HepG2 (cell line): Measurements from ENCODE around the gene SF3B2. TPM values are rescaled to one million over a fixed set of nuclear protein-coding genes. Genes with fewer than 3 reads are reported as not detected.

Source experiments
- ATF7 ChIP-seq, 2 experiments: fragments of 450-650 bp in 1 of 2; sonication (generic) in 1 of 2; formaldehyde crosslinking in 1 of 2; IDR thresholded peaks; 2 replicates each; pipeline versions ENCODE4 v1.4.0 to v1.6.1; 2016 to 2020; ENCODE audit warnings: antibody characterized with exemption in 1 of 2, mild to moderate bottlenecking in 1 of 2, missing genetic modification reagents in 1 of 2
- CEBPB ChIP-seq: IDR thresholded peaks from 2 replicates; pipeline ENCODE4 v1.6.1; 2011; ENCODE audit warnings: low read depth, low read length, improper control_type of control experiment, borderline replicate concordance
- FIP1L1 ChIP-seq: fragments of 200-400 bp; formaldehyde crosslinking; IDR thresholded peaks from 2 replicates; pipeline ENCODE4 v1.6.1; 2018; ENCODE audit warnings: low read depth, mild to moderate bottlenecking, low read length, moderate library complexity, borderline replicate concordance; ENCODE audit not compliant: insufficient read depth
- GFI1 ChIP-seq: sonication (generic); formaldehyde crosslinking; IDR thresholded peaks from 2 replicates; pipeline ENCODE4 v1.5.0; 2020; ENCODE audit warnings: missing genetic modification reagents, mild to moderate bottlenecking, borderline replicate concordance
- KDM5A ChIP-seq: fragments of 200-600 bp; sonication (generic); IDR thresholded peaks from 2 replicates; pipeline ENCODE4 v1.7.0; 2018; ENCODE audit warnings: antibody characterized with exemption, mild to moderate bottlenecking, low read length, borderline replicate concordance
- KDM5B ChIP-seq: sonication (generic); formaldehyde crosslinking; IDR thresholded peaks from 2 replicates; pipeline ENCODE4 v1.4.0; 2020; ENCODE audit warnings: missing genetic modification reagents, mild to moderate bottlenecking, borderline replicate concordance
- MEF2D ChIP-seq: sonication (generic); formaldehyde crosslinking; IDR thresholded peaks from 2 replicates; pipeline ENCODE4 v1.5.1; 2020; ENCODE audit warnings: mild to moderate bottlenecking, missing genetic modification reagents
- RCOR2 ChIP-seq: IDR thresholded peaks from 2 replicates; pipeline ENCODE4 v1.6.1; 2016; ENCODE audit warnings: missing biosample characterization, missing genetic modification reagents
- TEAD3 ChIP-seq: optimal IDR thresholded peaks from 2 replicates; pipeline ENCODE3; 2016; ENCODE audit warnings: borderline replicate concordance
- ZFAT ChIP-seq: sonication (generic); formaldehyde crosslinking; conservative IDR thresholded peaks from 2 replicates; pipeline ENCODE4 v1.8.1; 2023; ENCODE audit warnings: missing genetic modification reagents, inconsistent platforms
- ZNF121 ChIP-seq: sonication (generic); formaldehyde crosslinking; IDR thresholded peaks from 2 replicates; pipeline ENCODE4 v1.5.0; 2020; ENCODE audit warnings: mild to moderate bottlenecking, missing genetic modification reagents
- ZNF451 ChIP-seq: sonication (generic); formaldehyde crosslinking; IDR thresholded peaks from 2 replicates; pipeline ENCODE4 v1.5.0; 2020; ENCODE audit warnings: mild to moderate bottlenecking, missing genetic modification reagents
- polyA plus RNA-seq, 8 experiments: library from polyadenylated mRNA; depleted of rRNA in 3 of 8; stranded (reverse) in 7 of 8; unstranded in 1 of 8; fragments of >200 nt; fragmentation: Illumina TruSeq in 4 of 8; extraction: Trizol in 4 of 8; gene quantifications; 2 replicates each; pipeline versions ENCODE4 v1.2.1 to v1.2.3, GENCODE V29; 2011 to 2016; ENCODE audit warnings: low read depth in 4 of 8, missing spikeins in 1 of 8, mixed read lengths in 1 of 8; ENCODE audit not compliant: insufficient read depth in 1 of 8
- total RNA-seq, 5 experiments: library from RNA; depleted of rRNA; stranded (reverse); fragments of >200 nt; fragmentation: Illumina TruSeq; extraction: Trizol; gene quantifications; 2 replicates each; pipeline ENCODE4 v1.2.3, GENCODE V29; 2016; ENCODE audit warnings: low read depth in 1 of 5
- TF ChIP-seq, protein P1 (sequence below): sonication (generic); formaldehyde crosslinking; IDR thresholded peaks from 2 replicates; pipeline ENCODE4 v1.4.0; 2020; ENCODE audit warnings: missing genetic modification reagents
- TF ChIP-seq, protein P2 (sequence below): sonication (generic); formaldehyde crosslinking; IDR thresholded peaks from 2 replicates; pipeline ENCODE4 v1.8.1; 2023; ENCODE audit warnings: mild to moderate bottlenecking, missing genetic modification reagents
- TF ChIP-seq, protein P3 (sequence below): IDR thresholded peaks from 2 replicates; pipeline ENCODE4 v1.6.1; 2016; ENCODE audit warnings: missing genetic modification reagents, missing compliant biosample characterization
- TF ChIP-seq, protein P4 (sequence below): sonication (generic); formaldehyde crosslinking; IDR thresholded peaks from 2 replicates; pipeline ENCODE4 v1.4.0; 2020; ENCODE audit warnings: low read depth, missing genetic modification reagents
- TF ChIP-seq, protein P5 (sequence below): fragments of 450-650 bp; IDR thresholded peaks from 2 replicates; pipeline ENCODE4 v1.6.1; 2017

SF3B2 gene
- total and polyA plus RNA-seq, 2 of the 13 experiments (the other 11 are each of a cell fraction or from before 2014, with no cell fraction given) = 70.4 to 153 TPM

DNA sequence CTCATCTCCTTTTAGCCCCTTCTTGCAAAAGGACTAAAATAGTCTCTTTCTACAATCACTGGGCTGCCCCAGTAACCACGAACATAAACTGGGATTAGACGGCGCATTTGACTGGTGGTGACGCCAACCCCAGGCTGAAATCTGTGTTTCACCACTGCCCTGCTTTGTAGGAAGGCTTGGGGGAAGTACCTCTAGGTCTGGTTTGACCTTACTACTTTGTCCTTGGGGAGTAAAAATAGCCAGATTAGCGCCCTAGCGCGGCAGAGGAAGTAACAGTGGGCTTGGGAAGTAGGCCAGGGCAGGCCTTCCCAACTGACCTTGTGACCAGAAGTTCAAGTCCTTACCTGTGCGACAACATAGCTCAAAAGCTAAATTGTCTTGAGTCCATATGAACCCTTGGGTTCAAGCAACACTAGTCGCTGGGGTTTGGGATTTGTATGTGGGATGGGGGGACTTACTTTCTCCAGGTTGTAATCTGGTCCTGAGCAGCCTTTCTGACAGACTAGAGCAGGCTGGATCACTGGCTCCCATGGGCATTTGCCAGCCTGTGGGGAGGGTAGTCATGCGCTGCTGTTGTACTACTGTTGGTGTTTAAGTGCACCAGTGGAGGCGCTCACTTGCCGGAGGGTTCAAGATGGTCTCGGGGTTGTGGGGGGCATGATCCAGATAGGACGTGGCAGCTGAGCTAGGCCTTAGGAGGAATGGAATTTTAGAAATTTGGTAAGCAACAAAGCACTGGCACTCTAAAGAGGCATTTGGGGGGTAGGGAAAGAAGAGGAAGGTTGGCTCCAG, 17.0 kb downstream of the SF3B2 start (continued):
- TF ChIP-seq, protein P1, sequence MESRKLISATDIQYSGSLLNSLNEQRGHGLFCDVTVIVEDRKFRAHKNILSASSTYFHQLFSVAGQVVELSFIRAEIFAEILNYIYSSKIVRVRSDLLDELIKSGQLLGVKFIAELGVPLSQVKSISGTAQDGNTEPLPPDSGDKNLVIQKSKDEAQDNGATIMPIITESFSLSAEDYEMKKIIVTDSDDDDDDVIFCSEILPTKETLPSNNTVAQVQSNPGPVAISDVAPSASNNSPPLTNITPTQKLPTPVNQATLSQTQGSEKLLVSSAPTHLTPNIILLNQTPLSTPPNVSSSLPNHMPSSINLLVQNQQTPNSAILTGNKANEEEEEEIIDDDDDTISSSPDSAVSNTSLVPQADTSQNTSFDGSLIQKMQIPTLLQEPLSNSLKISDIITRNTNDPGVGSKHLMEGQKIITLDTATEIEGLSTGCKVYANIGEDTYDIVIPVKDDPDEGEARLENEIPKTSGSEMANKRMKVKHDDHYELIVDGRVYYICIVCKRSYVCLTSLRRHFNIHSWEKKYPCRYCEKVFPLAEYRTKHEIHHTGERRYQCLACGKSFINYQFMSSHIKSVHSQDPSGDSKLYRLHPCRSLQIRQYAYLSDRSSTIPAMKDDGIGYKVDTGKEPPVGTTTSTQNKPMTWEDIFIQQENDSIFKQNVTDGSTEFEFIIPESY (CRISPR knock-in tag) = peak; percentile 96
- no peak for TF ChIP-seq RCOR2 (CRISPR knock-in tag)
- TF ChIP-seq, protein P2, sequence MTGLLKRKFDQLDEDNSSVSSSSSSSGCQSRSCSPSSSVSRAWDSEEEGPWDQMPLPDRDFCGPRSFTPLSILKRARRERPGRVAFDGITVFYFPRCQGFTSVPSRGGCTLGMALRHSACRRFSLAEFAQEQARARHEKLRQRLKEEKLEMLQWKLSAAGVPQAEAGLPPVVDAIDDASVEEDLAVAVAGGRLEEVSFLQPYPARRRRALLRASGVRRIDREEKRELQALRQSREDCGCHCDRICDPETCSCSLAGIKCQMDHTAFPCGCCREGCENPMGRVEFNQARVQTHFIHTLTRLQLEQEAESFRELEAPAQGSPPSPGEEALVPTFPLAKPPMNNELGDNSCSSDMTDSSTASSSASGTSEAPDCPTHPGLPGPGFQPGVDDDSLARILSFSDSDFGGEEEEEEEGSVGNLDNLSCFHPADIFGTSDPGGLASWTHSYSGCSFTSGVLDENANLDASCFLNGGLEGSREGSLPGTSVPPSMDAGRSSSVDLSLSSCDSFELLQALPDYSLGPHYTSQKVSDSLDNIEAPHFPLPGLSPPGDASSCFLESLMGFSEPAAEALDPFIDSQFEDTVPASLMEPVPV (CRISPR knock-in tag) = no peak
- 0 out of 2 replicates have a peak, but pooled peaks have one; percentile 22 for TF ChIP-seq ZNF121 (CRISPR knock-in tag)
- no peak for TF ChIP-seq ATF7 (IDR thresholded peaks at IDR 0.05)
- no peak for TF ChIP-seq ATF7 (CRISPR knock-in tag; IDR thresholded peaks at IDR 0.05)
- TF ChIP-seq KDM5B (CRISPR knock-in tag) = peak; percentile 15; the same call in 1 of the 2 replicates
- TF ChIP-seq KDM5A = no peak
- TF ChIP-seq, protein P3, sequence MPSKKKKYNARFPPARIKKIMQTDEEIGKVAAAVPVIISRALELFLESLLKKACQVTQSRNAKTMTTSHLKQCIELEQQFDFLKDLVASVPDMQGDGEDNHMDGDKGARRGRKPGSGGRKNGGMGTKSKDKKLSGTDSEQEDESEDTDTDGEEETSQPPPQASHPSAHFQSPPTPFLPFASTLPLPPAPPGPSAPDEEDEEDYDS (CRISPR knock-in tag) = no peak
- TF ChIP-seq, protein P4, sequence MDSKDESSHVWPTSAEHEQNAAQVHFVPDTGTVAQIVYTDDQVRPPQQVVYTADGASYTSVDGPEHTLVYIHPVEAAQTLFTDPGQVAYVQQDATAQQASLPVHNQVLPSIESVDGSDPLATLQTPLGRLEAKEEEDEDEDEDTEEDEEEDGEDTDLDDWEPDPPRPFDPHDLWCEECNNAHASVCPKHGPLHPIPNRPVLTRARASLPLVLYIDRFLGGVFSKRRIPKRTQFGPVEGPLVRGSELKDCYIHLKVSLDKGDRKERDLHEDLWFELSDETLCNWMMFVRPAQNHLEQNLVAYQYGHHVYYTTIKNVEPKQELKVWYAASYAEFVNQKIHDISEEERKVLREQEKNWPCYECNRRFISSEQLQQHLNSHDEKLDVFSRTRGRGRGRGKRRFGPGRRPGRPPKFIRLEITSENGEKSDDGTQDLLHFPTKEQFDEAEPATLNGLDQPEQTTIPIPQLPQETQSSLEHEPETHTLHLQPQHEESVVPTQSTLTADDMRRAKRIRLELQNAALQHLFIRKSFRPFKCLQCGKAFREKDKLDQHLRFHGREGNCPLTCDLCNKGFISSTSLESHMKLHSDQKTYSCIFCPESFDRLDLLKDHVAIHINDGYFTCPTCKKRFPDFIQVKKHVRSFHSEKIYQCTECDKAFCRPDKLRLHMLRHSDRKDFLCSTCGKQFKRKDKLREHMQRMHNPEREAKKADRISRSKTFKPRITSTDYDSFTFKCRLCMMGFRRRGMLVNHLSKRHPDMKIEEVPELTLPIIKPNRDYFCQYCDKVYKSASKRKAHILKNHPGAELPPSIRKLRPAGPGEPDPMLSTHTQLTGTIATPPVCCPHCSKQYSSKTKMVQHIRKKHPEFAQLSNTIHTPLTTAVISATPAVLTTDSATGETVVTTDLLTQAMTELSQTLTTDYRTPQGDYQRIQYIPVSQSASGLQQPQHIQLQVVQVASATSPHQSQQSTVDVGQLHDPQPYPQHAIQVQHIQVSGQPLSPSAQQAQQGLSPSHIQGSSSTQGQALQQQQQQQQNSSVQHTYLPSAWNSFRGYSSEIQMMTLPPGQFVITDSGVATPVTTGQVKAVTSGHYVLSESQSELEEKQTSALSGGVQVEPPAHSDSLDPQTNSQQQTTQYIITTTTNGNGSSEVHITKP (CRISPR knock-in tag) = no peak
- no peak for TF ChIP-seq FIP1L1
- no peak for TF ChIP-seq TEAD3 (CRISPR knock-in tag)
- TF ChIP-seq MEF2D (CRISPR knock-in tag) = 0 out of 2 replicates have a peak, but pooled peaks have one; percentile 28
- TF ChIP-seq, protein P5, sequence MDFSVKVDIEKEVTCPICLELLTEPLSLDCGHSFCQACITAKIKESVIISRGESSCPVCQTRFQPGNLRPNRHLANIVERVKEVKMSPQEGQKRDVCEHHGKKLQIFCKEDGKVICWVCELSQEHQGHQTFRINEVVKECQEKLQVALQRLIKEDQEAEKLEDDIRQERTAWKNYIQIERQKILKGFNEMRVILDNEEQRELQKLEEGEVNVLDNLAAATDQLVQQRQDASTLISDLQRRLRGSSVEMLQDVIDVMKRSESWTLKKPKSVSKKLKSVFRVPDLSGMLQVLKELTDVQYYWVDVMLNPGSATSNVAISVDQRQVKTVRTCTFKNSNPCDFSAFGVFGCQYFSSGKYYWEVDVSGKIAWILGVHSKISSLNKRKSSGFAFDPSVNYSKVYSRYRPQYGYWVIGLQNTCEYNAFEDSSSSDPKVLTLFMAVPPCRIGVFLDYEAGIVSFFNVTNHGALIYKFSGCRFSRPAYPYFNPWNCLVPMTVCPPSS = no peak
- TF ChIP-seq ZFAT (CRISPR knock-in tag) = no peak
- TF ChIP-seq ZNF451 (CRISPR knock-in tag) = no peak
- TF ChIP-seq GFI1 (CRISPR knock-in tag) = 0 out of 2 replicates have a peak, but pooled peaks have one; percentile 1
- no peak for TF ChIP-seq CEBPB
- TF ChIP-seq, all 625 proteins: peak for 16
